ENCODE results near the gene AFAP1L1. TPM values are rescaled to one million over a fixed set of nuclear protein-coding genes. Genes with fewer than 3 reads are reported as not detected.

AFAP1L1 gene
- total and polyA plus RNA-seq, 9 of the 15 experiments (the other 6 are each of a cell fraction or from before 2014, with no cell fraction given) = 0.01 to 0.12 (median 0.03) TPM; not detected in 4

- intact Hi-C loops (cut with micrococcal nuclease) = loop anchor here (2.0 kb wide), 1 partner anchor 115 kb away; no protein-coding TSS in a partner anchor
- Histone ChIP-seq H3K36me3 (ENCODE audit: control insufficient read depth, insufficient read depth, low read length) (no peaks in the 10 kb centered on the region), H3K9me1 (ENCODE audit: control insufficient read depth, insufficient read depth, low read length) (no peaks in the 10 kb centered on the region), H4K20me1 (replicated peaks; ENCODE audit: control insufficient read depth, insufficient read depth, low read length) (no peaks in the 10 kb centered on the region), H3K9ac (ENCODE audit: insufficient read depth in 1 of 2, low read depth in 2 of 2, low read length in 2 of 2) (0 out of 4 replicates have a peak overlapping the region, but pooled peaks of 1 of the 2 experiments have one; percentile 43), H3K4me3 (no peak overlapping the region), H3K27ac (ENCODE audit: extremely low read depth, low read depth, low read length) (no peak overlapping the region), H3K79me2 (ENCODE audit: control insufficient read depth, insufficient read depth, low read length) (no peaks in the 10 kb centered on the region), H3K4me1 (replicated peaks in 1 of 2; ENCODE audit: control insufficient read depth in 2 of 2, insufficient read depth in 2 of 2, low read length in 2 of 2) (peaks cover 15 to 16% of the 10 kb centered on the region in 2 experiments), H2AFZ (ENCODE audit: low read depth, low read length) (no peak overlapping the region), H3K9me3 (replicated peaks; ENCODE audit: control insufficient read depth, insufficient read depth, low read depth, low read length) (no peaks in the 10 kb centered on the region), H3K4me2 (ENCODE audit: insufficient read depth, low read length) (no peak overlapping the region), H3K27me3 (ENCODE audit: control insufficient read depth in 2 of 2, insufficient read depth in 2 of 2, low read length in 2 of 2) (peaks cover 12 to 22% of the 10 kb centered on the region in 2 experiments)
- TF ChIP-seq CHD4 (IDR thresholded peaks at IDR 0.05; ENCODE audit: insufficient read depth, insufficient replicate concordance, low read depth, low read length, poor library complexity, severe bottlenecking) (no peak), ZNF277 (CRISPR knock-in tag; IDR thresholded peaks at IDR 0.05; ENCODE audit: borderline replicate concordance) (no peak), ZNF274 (IDR thresholded peaks at IDR 0.05; ENCODE audit: borderline replicate concordance, low read depth, low read length) (no peak), ZNF76 (CRISPR knock-in tag; IDR thresholded peaks at IDR 0.05; ENCODE audit: borderline replicate concordance) (no peak), DNMT1 (IDR thresholded peaks at IDR 0.05) (no peak), ZNF699 (CRISPR knock-in tag; IDR thresholded peaks at IDR 0.05; ENCODE audit: insufficient replicate concordance) (no peak), SMARCA5 (IDR thresholded peaks at IDR 0.05) (no peak), TCFL5 (CRISPR knock-in tag; conservative IDR thresholded peaks at IDR 0.05) (no peak)
- TF ChIP-seq, protein P1, sequence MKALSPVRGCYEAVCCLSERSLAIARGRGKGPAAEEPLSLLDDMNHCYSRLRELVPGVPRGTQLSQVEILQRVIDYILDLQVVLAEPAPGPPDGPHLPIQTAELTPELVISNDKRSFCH (CRISPR knock-in tag; IDR thresholded peaks at IDR 0.05) = no peak
- TF ChIP-seq, protein P1 (tag; IDR thresholded peaks at IDR 0.05) = no peak
- in situ Hi-C loops (cut with MboI) = no loop called here
- DNase-seq (ENCODE audit: extremely low read depth in 1 of 4, low spot score in 3 of 4) (no peak), ATAC-seq (no peak), FAIRE-seq (no peak)
- ChIA-PET POLR2A (interaction anchor here (0.6 to 1.6 kb wide), 2 partner anchors 15 to 56 kb away, joined by 4 to 6 read pairs; no protein-coding TSS in a partner anchor), CTCF (ENCODE audit: low intra/inter-chr PET ratio) (no interaction called here)
- BruUV-seq (replicated peaks) = no TSS peak
- WGBS (ENCODE audit: insufficient coverage, low coverage, missing lambda C conversion rate) = 11% methylated on average over 6 of the region's 6 CpGs
Measured at GRCh38 chr5:149315753-149316152, 44.1 kb downstream of the AFAP1L1 start.

Data from K562 (cell line).